Activated naive CD4-positive, alpha-beta T cell treated with anti-CD3 and anti-CD28 coated beads for 36 hours (primary cell): ENCODE measurements around the gene RASA3. TPM values are rescaled to one million over a fixed set of nuclear protein-coding genes. Genes with fewer than 3 reads are reported as not detected.
"Not testable (repeated sequence)": the region's sequence is repeated elsewhere in the genome, so short reads cannot be mapped to it uniquely, and the experiment has no call there.

ENCODE experiments used
- CTCF ChIA-PET: fragments of 350-600 bp; sonication (Branson Sonifier 250); formaldehyde crosslinking; loops from one replicate; lab custom pipeline; 2021; ENCODE audit warnings: antibody characterized with exemption; lab: Charles Lee
- DNase-seq: peaks from one replicate; pipeline ENCODE4 v3.0.0-alpha.2; 2020
- H3K27ac Mint-ChIP-seq: one replicate; pipeline ENCODE4 v1.8.0; 2021; ENCODE audit warnings: mild to moderate bottlenecking, mixed read lengths
- H3K27me3 Mint-ChIP-seq: one replicate; pipeline ENCODE4 v1.8.0; 2021; ENCODE audit warnings: low read depth, mixed read lengths
- H3K36me3 Mint-ChIP-seq: one replicate; pipeline ENCODE4 v1.8.0; 2021; ENCODE audit warnings: low read depth, mixed read lengths
- H3K4me1 Mint-ChIP-seq: one replicate; pipeline ENCODE4 v1.8.0; 2021; ENCODE audit warnings: low read depth, mixed read lengths
- H3K4me3 Mint-ChIP-seq: one replicate; pipeline ENCODE4 v1.8.0; 2021; ENCODE audit warnings: mild to moderate bottlenecking, moderate library complexity, mixed read lengths
- H3K9me3 Mint-ChIP-seq: one replicate; pipeline ENCODE4 v1.8.0; 2021; ENCODE audit warnings: mixed read lengths
- intact Hi-C: fragments of 100-400 bp; cut with micrococcal nuclease; formaldehyde crosslinking; loops from one replicate; pipeline ENCODE4 v1.15.1; 2023
- total RNA-seq, 2 experiments: library from RNA; stranded (reverse); gene quantifications; one replicate each; pipeline ENCODE4 v1.2.3, GENCODE V29; 2021

Gene RASA3
- total RNA-seq, 2 experiments from 2014 or later, result 48.3 to 48.8 TPM

- intact Hi-C loops, result no loop called here
- Mint-ChIP-seq H3K9me3 (no peaks in the 10 kb centered on the region), H3K27ac (no peak overlapping the region), H3K36me3 (peaks cover 15% of the 10 kb centered on the region), H3K4me3 (no peak overlapping the region), H3K4me1 (no peaks in the 10 kb centered on the region), H3K27me3 (no peaks in the 10 kb centered on the region)
- DNase-seq, result no peak
- CTCF ChIA-PET, result interaction anchor here (1.5 kb wide), 1 partner anchor 88 kb away, joined by 3 read pairs; no protein-coding TSS in a partner anchor
Measured at GRCh38 chr13:114023716-114024602, 108.5 kb downstream of the RASA3 start.

DNA sequence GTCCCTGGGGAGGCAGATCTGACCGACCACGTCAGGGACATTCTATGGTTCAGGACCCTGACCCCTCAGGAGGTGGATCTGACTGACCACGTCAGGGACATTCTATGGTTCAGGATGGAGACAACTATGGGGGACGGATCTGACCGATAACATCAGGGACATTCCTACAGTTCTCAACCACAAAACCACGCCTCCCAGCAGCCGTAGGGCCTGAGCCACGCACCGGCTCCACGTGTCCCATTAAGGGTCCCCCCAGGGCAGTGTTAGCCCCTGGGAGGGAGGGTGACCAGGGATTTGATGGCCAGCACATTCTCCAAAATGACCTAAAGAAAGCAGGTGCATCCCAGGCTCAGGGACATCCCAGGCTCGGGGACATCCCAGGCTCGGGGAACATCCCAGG is 109.5 kb downstream of the RASA3 start:
- Mint-ChIP-seq H3K27me3 (no peaks in the 10 kb centered on the region), H3K36me3 (peaks cover 15% of the 10 kb centered on the region), H3K27ac (peak overlapping the region; percentile 53), H3K4me1 (no peaks in the 10 kb centered on the region), H3K4me3 (no peak overlapping the region), H3K9me3 (no peaks in the 10 kb centered on the region)
- DNase-seq, result no peak
- CTCF ChIA-PET, result no interaction called here
- intact Hi-C loops, result no loop called here

- Mint-ChIP-seq H3K36me3 (peaks cover 15% of the 10 kb centered on the region), H3K4me3 (no peak overlapping the region), H3K9me3 (no peaks in the 10 kb centered on the region), H3K27ac (peak overlapping the region; percentile 46), H3K27me3 (no peaks in the 10 kb centered on the region), H3K4me1 (no peaks in the 10 kb centered on the region)
- CTCF ChIA-PET, result no interaction called here
- intact Hi-C loops, result no loop called here
- DNase-seq, result no peak
Measured at GRCh38 chr13:114022309-114022669, 110.1 kb downstream of the RASA3 start.

DNA sequence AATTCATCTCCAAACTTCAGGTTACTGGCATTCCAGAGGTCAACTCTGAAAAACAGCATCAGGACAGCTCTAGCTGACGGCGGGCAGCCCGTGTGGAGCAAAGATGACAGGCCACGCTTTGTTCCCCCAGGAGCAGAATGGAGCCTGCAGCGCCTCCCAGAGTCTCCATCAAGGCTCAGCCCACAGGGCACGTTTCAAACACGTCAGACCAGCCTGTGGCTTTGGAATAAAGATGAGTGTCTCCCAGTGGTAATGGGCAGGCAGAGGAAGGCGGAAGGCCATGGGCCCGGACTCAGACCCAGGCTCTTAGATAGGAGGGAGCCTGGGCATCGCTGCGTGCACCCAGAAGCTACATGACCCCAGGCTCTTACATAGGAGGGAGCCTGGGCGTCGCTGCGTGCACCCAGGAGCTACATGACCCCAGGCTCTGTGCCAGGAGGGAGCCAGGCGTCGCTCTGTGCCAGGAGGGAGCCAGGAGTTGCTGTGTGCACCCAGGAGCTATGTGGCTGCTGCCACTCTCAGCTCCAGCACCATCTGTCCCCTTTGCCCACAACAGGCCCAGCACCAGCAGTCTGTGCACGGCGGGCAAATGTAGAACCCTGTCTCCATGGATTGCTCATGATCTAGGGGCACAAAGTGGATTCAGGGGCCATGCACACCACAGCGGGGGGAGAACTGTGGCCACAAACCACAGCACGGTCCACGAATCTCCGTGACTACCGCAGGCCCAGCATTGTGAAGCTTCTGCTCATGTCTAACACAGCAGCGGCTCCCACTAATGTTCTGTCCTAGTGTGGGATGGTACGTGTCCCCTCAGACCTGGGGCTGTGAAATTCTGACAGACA is 110.7 kb downstream of the RASA3 start:
- no peaks in the 10 kb centered on the region for H3K9me3 Mint-ChIP-seq
- H3K4me1 Mint-ChIP-seq, result no peaks in the 10 kb centered on the region
- intact Hi-C loops, result no loop called here
- CTCF ChIA-PET, result interaction anchor here (0.6 kb wide), 1 partner anchor 15 kb away, joined by 3 read pairs; no protein-coding TSS in a partner anchor
- H3K27me3 Mint-ChIP-seq, result no peaks in the 10 kb centered on the region
- peaks cover 16% of the 10 kb centered on the region for H3K36me3 Mint-ChIP-seq
- DNase-seq, result no peak
- no peak overlapping the region for H3K4me3 Mint-ChIP-seq
- H3K27ac Mint-ChIP-seq, result peak overlapping the region; percentile 46

DNA sequence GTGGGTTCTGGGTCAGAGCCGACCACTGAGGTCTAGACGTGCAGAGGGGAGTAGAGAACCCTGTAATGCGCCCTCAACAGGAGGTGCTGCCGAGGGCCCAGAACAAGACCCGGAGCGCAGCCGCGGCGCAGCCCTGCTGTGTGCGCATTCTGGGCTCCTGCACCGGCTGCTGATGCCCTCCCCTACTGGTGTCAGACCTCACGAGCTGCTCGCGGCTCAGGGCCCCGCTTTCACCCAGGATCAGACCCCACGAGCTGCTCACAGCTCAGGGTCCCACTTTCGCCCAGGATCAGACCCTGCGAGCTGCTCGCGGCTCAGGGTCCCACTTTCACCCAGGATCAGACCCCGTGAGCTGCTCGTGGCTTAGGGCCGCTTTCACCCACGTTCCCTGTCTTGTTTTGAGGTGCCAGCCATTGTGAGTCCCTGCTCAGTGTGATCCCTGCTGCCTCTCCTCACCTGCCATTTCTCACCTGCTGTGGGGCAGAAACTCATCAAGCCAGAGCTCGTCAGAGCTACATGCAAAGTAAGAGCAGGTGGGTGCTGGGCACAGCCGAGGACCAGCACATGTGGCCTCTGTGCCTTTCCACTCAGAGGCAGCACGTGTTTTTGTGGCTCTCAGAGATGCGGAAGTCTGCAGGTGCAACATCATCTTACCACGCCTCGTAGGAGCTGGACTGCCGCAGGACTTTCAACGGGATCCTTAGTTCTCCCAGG is 111.5 kb downstream of the RASA3 start:
- intact Hi-C loops, result no loop called here
- CTCF ChIA-PET, result interaction anchor here (0.6 kb wide), 1 partner anchor 16 kb away, joined by 3 read pairs; no protein-coding TSS in a partner anchor
- DNase-seq, result no peak
- Mint-ChIP-seq H3K4me1 (peaks cover 2% of the 10 kb centered on the region), H3K36me3 (peaks cover 21% of the 10 kb centered on the region), H3K4me3 (no peak overlapping the region), H3K27me3 (no peaks in the 10 kb centered on the region), H3K27ac (peak overlapping the region; percentile 30), H3K9me3 (no peaks in the 10 kb centered on the region)

- CTCF ChIA-PET, H3K9me3 Mint-ChIP-seq, H3K4me3 Mint-ChIP-seq, H3K4me1 Mint-ChIP-seq, H3K27me3 Mint-ChIP-seq, DNase-seq, intact Hi-C loops: not testable (repeated sequence)
- Mint-ChIP-seq H3K27ac (peak overlapping the region; percentile 30), H3K36me3 (peaks cover 21% of the 10 kb centered on the region)
Measured at GRCh38 chr13:114020134-114020533, 112.3 kb downstream of the RASA3 start.

DNA sequence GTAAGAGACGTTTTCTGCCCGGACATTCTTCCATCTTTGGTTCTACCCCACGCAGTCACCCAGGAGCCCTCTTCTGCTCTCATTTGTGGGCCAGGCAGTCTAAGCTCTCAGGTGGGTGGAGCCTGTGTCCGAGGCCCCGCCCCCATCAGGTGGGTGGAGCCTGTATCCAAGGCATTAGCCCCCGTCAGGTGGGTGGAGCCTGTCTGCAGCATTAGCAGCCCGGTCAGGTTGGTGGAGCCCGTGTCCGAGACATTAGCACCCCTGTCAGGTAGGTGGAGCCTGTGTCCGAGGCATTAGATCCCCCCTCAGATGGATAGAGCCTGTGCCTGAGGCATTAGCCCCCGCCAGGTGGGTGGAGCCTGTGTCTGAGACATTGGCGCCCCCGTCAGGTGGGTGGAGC is 113.1 kb downstream of the RASA3 start:
- DNase-seq, result peak; percentile 44
- intact Hi-C loops, result loop anchor here (5.0 kb wide), 1 partner anchor 208 kb away; no protein-coding TSS in a partner anchor
- CTCF ChIA-PET, result no interaction called here
- peaks cover 22% of the 10 kb centered on the region for H3K36me3 Mint-ChIP-seq
- no peaks in the 10 kb centered on the region for H3K9me3 Mint-ChIP-seq
- no peaks in the 10 kb centered on the region for H3K27me3 Mint-ChIP-seq
- peaks cover 4% of the 10 kb centered on the region for H3K4me1 Mint-ChIP-seq
- H3K4me3 Mint-ChIP-seq, result no peak overlapping the region
- peak overlapping the region; percentile 9 for H3K27ac Mint-ChIP-seq

DNA sequence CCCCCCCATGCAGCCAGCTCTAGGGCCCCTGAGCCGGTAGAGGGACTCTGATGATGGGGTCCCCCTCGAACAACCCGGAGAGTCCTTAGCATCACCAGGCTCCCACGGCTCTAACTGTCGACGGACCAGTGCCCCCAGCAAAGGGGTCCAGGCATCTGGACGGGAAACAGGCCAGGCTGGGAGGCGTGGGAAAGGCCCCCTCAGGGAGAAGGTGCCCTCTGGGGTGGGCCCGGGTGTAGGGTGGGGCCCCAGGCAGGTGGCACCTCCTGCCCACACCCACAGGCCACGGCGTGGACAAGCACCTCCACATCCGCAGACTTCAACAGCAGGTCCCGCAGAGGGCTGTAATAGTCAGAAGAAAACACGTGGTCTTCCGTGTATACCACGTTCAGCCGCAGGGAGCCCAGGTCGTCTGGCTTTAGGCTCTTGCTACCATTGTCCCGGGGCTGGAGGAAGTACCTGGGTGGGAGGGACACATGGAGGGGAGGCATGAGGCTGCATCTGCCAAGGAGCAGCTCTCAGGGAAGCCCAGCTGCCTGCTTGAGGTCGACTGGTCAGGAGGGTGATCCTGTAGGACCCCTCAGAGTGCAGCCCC is 113.9 kb downstream of the RASA3 start:
- intact Hi-C loops, result loop anchor here (5.0 kb wide), 1 partner anchor 209 kb away; no protein-coding TSS in a partner anchor
- Mint-ChIP-seq H3K9me3 (no peaks in the 10 kb centered on the region), H3K36me3 (peaks cover 20% of the 10 kb centered on the region)

DNA sequence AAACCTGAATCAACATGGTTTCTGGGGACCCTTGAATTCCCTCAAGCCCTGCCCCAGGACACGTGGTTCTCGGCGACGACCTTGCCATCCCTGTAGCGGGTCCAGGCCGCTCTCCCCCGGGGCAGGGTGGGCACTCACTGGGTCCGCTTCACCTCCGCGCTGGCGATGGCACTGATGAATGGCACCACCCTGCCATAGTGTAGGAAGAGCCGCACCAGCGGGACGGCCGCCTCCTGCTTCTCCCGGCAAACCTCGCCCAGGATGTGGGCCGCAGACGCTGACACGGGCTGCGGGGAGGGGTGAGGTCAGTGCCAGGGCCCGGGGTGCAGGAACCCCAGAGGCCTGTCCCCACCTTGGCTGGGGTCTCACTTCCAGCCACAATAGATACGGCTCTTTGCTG is 114.5 kb downstream of the RASA3 start:
- Mint-ChIP-seq H3K27ac (no peak overlapping the region), H3K36me3 (peaks cover 19% of the 10 kb centered on the region), H3K4me3 (no peak overlapping the region), H3K27me3 (no peaks in the 10 kb centered on the region), H3K9me3 (no peaks in the 10 kb centered on the region), H3K4me1 (peaks cover 4% of the 10 kb centered on the region)
- intact Hi-C loops, result loop anchor here (5.0 kb wide), 1 partner anchor 209 kb away; no protein-coding TSS in a partner anchor
- no peak for DNase-seq
- CTCF ChIA-PET, result no interaction called here

More for the DNA sequence above, 113.9 kb downstream of the RASA3 start:
- no peak for DNase-seq
- Mint-ChIP-seq H3K27me3 (no peaks in the 10 kb centered on the region), H3K4me3 (no peak overlapping the region), H3K27ac (no peak overlapping the region), H3K4me1 (peaks cover 4% of the 10 kb centered on the region)
- CTCF ChIA-PET, result no interaction called here

- intact Hi-C loops, result loop anchor here (5.0 kb wide), 1 partner anchor 210 kb away; no protein-coding TSS in a partner anchor
- Mint-ChIP-seq H3K27ac (peak overlapping the region; percentile 89), H3K27me3 (no peaks in the 10 kb centered on the region), H3K9me3 (no peaks in the 10 kb centered on the region), H3K4me1 (peaks cover 4% of the 10 kb centered on the region), H3K4me3 (no peak overlapping the region), H3K36me3 (peaks cover 19% of the 10 kb centered on the region)
- CTCF ChIA-PET, result no interaction called here
- DNase-seq, result no peak
Measured at GRCh38 chr13:114017028-114017630, 115.3 kb downstream of the RASA3 start.

GRCh38 chr13:114016321-114017027 is 115.9 kb downstream of the RASA3 start:
- CTCF ChIA-PET, result no interaction called here
- H3K36me3 Mint-ChIP-seq, result peaks cover 19% of the 10 kb centered on the region
- intact Hi-C loops, result loop anchor here (5.0 kb wide), 1 partner anchor 211 kb away; no protein-coding TSS in a partner anchor
- H3K27me3 Mint-ChIP-seq, result no peaks in the 10 kb centered on the region
- no peak for DNase-seq
- H3K4me1 Mint-ChIP-seq, result peaks cover 4% of the 10 kb centered on the region
- no peak overlapping the region for H3K4me3 Mint-ChIP-seq
- peak overlapping the region; percentile 89 for H3K27ac Mint-ChIP-seq
- no peaks in the 10 kb centered on the region for H3K9me3 Mint-ChIP-seq
